ENCODE results near the gene TMED4. TPM values are rescaled to one million over a fixed set of nuclear protein-coding genes. Genes with fewer than 3 reads are reported as not detected.

Gene TMED4
- total RNA-seq, 1 experiment from 2014 or later: 62.4 TPM

- DNase-seq: no peak
- H2AK5ac ChIP-seq (ENCODE audit: insufficient read length, low read length): no peak overlapping the region
Observed at GRCh38 chr7:44561962-44562621, 19.9 kb downstream of the TMED4 start.

More at GRCh38 chr7:44561962-44562621, 19.9 kb downstream of the TMED4 start:
- Histone ChIP-seq H3K4me1 (ENCODE audit: insufficient read depth, low read length) (no peaks in the 10 kb centered on the region), H3K23ac (ENCODE audit: insufficient read length, low read depth, low read length) (no peak overlapping the region), H3K4ac (ENCODE audit: low read depth, low read length) (no peak overlapping the region), H3K9me3 (ENCODE audit: control insufficient read depth, low read depth, low read length) (no peaks in the 10 kb centered on the region), H2AFZ (ENCODE audit: low read length) (no peak overlapping the region), H3K27ac (ENCODE audit: insufficient read length, low read depth, low read length) (no peak overlapping the region), H3K18ac (ENCODE audit: insufficient read length, low read depth, low read length) (no peak overlapping the region), H4K20me1 (ENCODE audit: control insufficient read depth, insufficient read depth, insufficient read length) (no peaks in the 10 kb centered on the region), H3T11ph (ENCODE audit: low read length) (no peak overlapping the region), H3K9ac (ENCODE audit: extremely low read depth, insufficient read length, low read length) (no peak overlapping the region), H2BK20ac (ENCODE audit: low read depth, low read length, poor library complexity, severe bottlenecking) (no peak overlapping the region), H3K27me3 (ENCODE audit: insufficient read depth, low read length) (no peaks in the 10 kb centered on the region), H3K14ac (ENCODE audit: insufficient read depth, low read length) (no peak overlapping the region; the same call in 1 of the 2 replicates), H4K91ac (ENCODE audit: insufficient read length, low read depth, low read length) (no peak overlapping the region), H2BK12ac (ENCODE audit: insufficient read length, low read depth, low read length) (no peak overlapping the region), H4K5ac (ENCODE audit: insufficient read length, low read depth, low read length) (no peak overlapping the region), H3K79me1 (ENCODE audit: insufficient read depth, low read depth, low read length, poor library complexity, severe bottlenecking) (no peaks in the 10 kb centered on the region), H4K8ac (replicated peaks; ENCODE audit: insufficient read length, low read depth, low read length) (no peak overlapping the region), H2BK15ac (ENCODE audit: low read depth, low read length) (no peak overlapping the region), H3K56ac (ENCODE audit: insufficient read length, low read depth, low read length) (no peak overlapping the region), H2BK120ac (ENCODE audit: low read depth, low read length, poor library complexity, severe bottlenecking) (no peak overlapping the region), H3K4me2 (ENCODE audit: insufficient read depth, insufficient read length, low read length) (no peak overlapping the region), H3K79me2 (ENCODE audit: insufficient read depth, low read length) (no peaks in the 10 kb centered on the region), H2BK5ac (ENCODE audit: insufficient read length, low read length) (no peak overlapping the region), H3K23me2 (ENCODE audit: insufficient read length, low read depth, low read length, poor library complexity, severe bottlenecking) (no peaks in the 10 kb centered on the region)
- no peak for TF ChIP-seq CTCF (conservative IDR thresholded peaks at IDR 0.05)
- Mint-ChIP-seq H3K27me3 (ENCODE audit: low read depth) (peaks cover 1% of the 10 kb centered on the region; the same call in 1 of the 2 replicates), H3K4me3 (no peak overlapping the region), H3K36me3 (ENCODE audit: insufficient read depth in 1 of 3, low read depth in 3 of 3) (peaks cover 21 to 36% (median 23%) of the 10 kb centered on the region in 3 experiments), H3K4me1 (peaks cover 4 to 7% of the 10 kb centered on the region in 2 experiments; a peak in 3 of 4 replicates), H3K9me3 (no peaks in the 10 kb centered on the region), H3K27ac (peak overlapping the region in 1 of 3 experiments; percentile 85; a peak in 2 of 7 replicates)
- WGBS (ENCODE audit: extremely low coverage, insufficient read length, low lambda C conversion rate): no CpG with 5 or more reads among the region's 7 CpGs
